Body of pancreas (tissue), 4 donors: ENCODE measurements around the gene BRICD5.

Experiments used
- POLR2A ChIP-seq, 3 donors: fragments of 450-650 bp; IDR thresholded peaks; one replicate each; pipeline ENCODE4 v1.6.1; 2016; ENCODE audit warnings: antibody characterized with exemption in 3 of 3, mild to moderate bottlenecking in 2 of 3
- TF ChIP-seq, protein P1 (sequence below), 7 experiments: fragments of 450-650 bp in 4 of 7; fragments of 200-600 bp in 3 of 7; sonication (generic) in 3 of 7; IDR thresholded peaks; one replicate each; pipeline ENCODE4 v1.5.1; 2016 to 2019; ENCODE audit warnings: antibody characterized with exemption in 7 of 7

DNA sequence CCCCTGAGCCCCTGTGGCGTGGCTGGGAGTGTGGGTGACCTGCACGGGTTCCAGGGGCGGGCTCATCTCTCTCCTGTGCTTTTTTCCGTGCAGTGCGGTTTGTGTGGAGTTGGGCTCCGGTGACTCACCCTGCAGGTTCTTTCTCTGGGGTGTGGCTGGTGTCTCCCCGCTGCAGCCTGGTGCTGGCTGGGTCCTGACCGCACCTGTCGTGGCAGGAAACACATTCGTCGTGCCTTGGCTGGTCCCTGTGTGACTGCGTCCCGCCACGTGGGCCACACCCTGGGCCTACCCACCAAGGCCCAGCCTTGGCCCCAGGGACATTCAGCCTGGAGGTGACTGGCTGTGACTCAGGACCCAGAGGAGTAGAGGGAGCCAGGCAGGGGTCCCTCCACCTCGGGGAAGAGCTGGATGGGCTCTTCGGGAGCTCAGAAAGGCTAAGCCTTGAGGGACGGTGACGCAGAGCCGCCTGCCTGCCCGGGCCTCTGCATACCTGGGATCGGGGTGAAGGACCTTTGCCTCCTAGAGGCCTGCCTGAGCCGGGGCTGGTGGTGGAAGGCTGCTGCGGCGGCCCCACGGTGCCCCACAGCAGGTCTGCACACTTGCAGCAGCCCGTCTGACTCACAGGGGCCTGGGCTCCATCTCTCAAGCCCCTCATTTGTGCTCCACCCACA lies 47.3 kb downstream of the BRICD5 start:
- TF ChIP-seq, protein P1, sequence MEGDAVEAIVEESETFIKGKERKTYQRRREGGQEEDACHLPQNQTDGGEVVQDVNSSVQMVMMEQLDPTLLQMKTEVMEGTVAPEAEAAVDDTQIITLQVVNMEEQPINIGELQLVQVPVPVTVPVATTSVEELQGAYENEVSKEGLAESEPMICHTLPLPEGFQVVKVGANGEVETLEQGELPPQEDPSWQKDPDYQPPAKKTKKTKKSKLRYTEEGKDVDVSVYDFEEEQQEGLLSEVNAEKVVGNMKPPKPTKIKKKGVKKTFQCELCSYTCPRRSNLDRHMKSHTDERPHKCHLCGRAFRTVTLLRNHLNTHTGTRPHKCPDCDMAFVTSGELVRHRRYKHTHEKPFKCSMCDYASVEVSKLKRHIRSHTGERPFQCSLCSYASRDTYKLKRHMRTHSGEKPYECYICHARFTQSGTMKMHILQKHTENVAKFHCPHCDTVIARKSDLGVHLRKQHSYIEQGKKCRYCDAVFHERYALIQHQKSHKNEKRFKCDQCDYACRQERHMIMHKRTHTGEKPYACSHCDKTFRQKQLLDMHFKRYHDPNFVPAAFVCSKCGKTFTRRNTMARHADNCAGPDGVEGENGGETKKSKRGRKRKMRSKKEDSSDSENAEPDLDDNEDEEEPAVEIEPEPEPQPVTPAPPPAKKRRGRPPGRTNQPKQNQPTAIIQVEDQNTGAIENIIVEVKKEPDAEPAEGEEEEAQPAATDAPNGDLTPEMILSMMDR (IDR thresholded peaks at IDR 0.05), result no peak
- no peak for TF ChIP-seq POLR2A (IDR thresholded peaks at IDR 0.05)
